ENCODE results near the gene NEK7. TPM values are rescaled to one million over a fixed set of nuclear protein-coding genes. Genes with fewer than 3 reads are reported as not detected.

The NEK7 gene
- polyA plus RNA-seq, 1 donor from 2014 or later, result 3.3 TPM

GRCh38 chr1:198253259-198253658, 96.5 kb downstream of the NEK7 start:
- no peak overlapping the region for H2AFZ ChIP-seq (ENCODE audit: low read depth, low read length)
- no peak overlapping the region for H3K9ac ChIP-seq (ENCODE audit: low read length)
- H3K27ac ChIP-seq (ENCODE audit: low read length), result no peak overlapping the region
- no peaks in the 10 kb centered on the region for H3K36me3 ChIP-seq (ENCODE audit: insufficient read depth, low read length)
- no peaks in the 10 kb centered on the region for H4K20me1 ChIP-seq (ENCODE audit: insufficient read depth)
- H3K9me2 ChIP-seq (ENCODE audit: insufficient read depth, low read length), result no peaks in the 10 kb centered on the region
- no peaks in the 10 kb centered on the region for H3K9me3 ChIP-seq (ENCODE audit: low read length)
- H3K79me2 ChIP-seq (replicated peaks; ENCODE audit: insufficient read depth, low read length), result no peaks in the 10 kb centered on the region
- TF ChIP-seq EP300 (conservative IDR thresholded peaks at IDR 0.05; ENCODE audit: poor library complexity, severe bottlenecking) (no peak), MXI1 (conservative IDR thresholded peaks at IDR 0.05; ENCODE audit: poor library complexity, severe bottlenecking) (no peak), RAD21 (conservative IDR thresholded peaks at IDR 0.05) (no peak), POLR2AphosphoS5 (IDR thresholded peaks at IDR 0.05) (no peak), TAF1 (IDR thresholded peaks at IDR 0.05; ENCODE audit: low read depth) (no peak), EZH2 (IDR thresholded peaks at IDR 0.05; ENCODE audit: borderline replicate concordance, insufficient read depth, low read length, poor library complexity, severe bottlenecking) (no peak), SMC3 (conservative IDR thresholded peaks at IDR 0.05; ENCODE audit: poor library complexity) (no peak), REST (IDR thresholded peaks at IDR 0.05; ENCODE audit: borderline replicate concordance) (no peak)
- TF ChIP-seq, protein P1, sequence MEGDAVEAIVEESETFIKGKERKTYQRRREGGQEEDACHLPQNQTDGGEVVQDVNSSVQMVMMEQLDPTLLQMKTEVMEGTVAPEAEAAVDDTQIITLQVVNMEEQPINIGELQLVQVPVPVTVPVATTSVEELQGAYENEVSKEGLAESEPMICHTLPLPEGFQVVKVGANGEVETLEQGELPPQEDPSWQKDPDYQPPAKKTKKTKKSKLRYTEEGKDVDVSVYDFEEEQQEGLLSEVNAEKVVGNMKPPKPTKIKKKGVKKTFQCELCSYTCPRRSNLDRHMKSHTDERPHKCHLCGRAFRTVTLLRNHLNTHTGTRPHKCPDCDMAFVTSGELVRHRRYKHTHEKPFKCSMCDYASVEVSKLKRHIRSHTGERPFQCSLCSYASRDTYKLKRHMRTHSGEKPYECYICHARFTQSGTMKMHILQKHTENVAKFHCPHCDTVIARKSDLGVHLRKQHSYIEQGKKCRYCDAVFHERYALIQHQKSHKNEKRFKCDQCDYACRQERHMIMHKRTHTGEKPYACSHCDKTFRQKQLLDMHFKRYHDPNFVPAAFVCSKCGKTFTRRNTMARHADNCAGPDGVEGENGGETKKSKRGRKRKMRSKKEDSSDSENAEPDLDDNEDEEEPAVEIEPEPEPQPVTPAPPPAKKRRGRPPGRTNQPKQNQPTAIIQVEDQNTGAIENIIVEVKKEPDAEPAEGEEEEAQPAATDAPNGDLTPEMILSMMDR (IDR thresholded peaks at IDR 0.05; ENCODE audit: poor library complexity, severe bottlenecking), result no peak
- H3K4me2 ChIP-seq (ENCODE audit: low read length), result no peak overlapping the region
- no peaks in the 10 kb centered on the region for H3K27me3 ChIP-seq (ENCODE audit: insufficient read depth, low read depth, low read length)
- no peaks in the 10 kb centered on the region for H3F3A ChIP-seq (ENCODE audit: insufficient read depth, low read length, poor library complexity, severe bottlenecking)
- no peak overlapping the region for H3K4me3 ChIP-seq (ENCODE audit: low read length)

GRCh38 chr1:198253668-198254067, 96.9 kb downstream of the NEK7 start:
- Histone ChIP-seq H2AFZ (ENCODE audit: low read depth, low read length) (no peak overlapping the region), H3K4me2 (ENCODE audit: low read length) (no peak overlapping the region), H3K79me2 (replicated peaks; ENCODE audit: insufficient read depth, low read length) (no peaks in the 10 kb centered on the region), H4K20me1 (ENCODE audit: insufficient read depth) (no peaks in the 10 kb centered on the region), H3K36me3 (ENCODE audit: insufficient read depth, low read length) (no peaks in the 10 kb centered on the region), H3F3A (ENCODE audit: insufficient read depth, low read length, poor library complexity, severe bottlenecking) (no peaks in the 10 kb centered on the region), H3K27ac (ENCODE audit: low read length) (no peak overlapping the region), H3K4me3 (ENCODE audit: low read length) (no peak overlapping the region), H3K27me3 (ENCODE audit: insufficient read depth, low read depth, low read length) (no peaks in the 10 kb centered on the region), H3K9ac (ENCODE audit: low read length) (no peak overlapping the region), H3K9me3 (ENCODE audit: low read length) (no peaks in the 10 kb centered on the region), H3K9me2 (ENCODE audit: insufficient read depth, low read length) (no peaks in the 10 kb centered on the region)
- TF ChIP-seq EP300 (conservative IDR thresholded peaks at IDR 0.05; ENCODE audit: poor library complexity, severe bottlenecking), result no peak
- no peak for TF ChIP-seq MXI1 (conservative IDR thresholded peaks at IDR 0.05; ENCODE audit: poor library complexity, severe bottlenecking)
- no peak for TF ChIP-seq EZH2 (IDR thresholded peaks at IDR 0.05; ENCODE audit: borderline replicate concordance, insufficient read depth, low read length, poor library complexity, severe bottlenecking)
- no peak for TF ChIP-seq RAD21 (conservative IDR thresholded peaks at IDR 0.05)
- no peak for TF ChIP-seq TAF1 (IDR thresholded peaks at IDR 0.05; ENCODE audit: low read depth)
- no peak for TF ChIP-seq SMC3 (conservative IDR thresholded peaks at IDR 0.05; ENCODE audit: poor library complexity)
- no peak for TF ChIP-seq POLR2AphosphoS5 (IDR thresholded peaks at IDR 0.05)
- no peak for TF ChIP-seq REST (IDR thresholded peaks at IDR 0.05; ENCODE audit: borderline replicate concordance)
- TF ChIP-seq, protein P1 (IDR thresholded peaks at IDR 0.05; ENCODE audit: poor library complexity, severe bottlenecking), result no peak

All from neural cell (in vitro differentiated cells).